HG03442 (cell line): Measurements from ENCODE around the gene MPP7.

ENCODE experiments used
- ATAC-seq: cut with Tn5 transposase; IDR thresholded peaks from one replicate; pipeline ENCODE4 v1.9.1; 2021; ENCODE audit warnings: mild to moderate bottlenecking, moderate library complexity; ENCODE audit not compliant: unreplicated experiment

MPP7 gene

DNA sequence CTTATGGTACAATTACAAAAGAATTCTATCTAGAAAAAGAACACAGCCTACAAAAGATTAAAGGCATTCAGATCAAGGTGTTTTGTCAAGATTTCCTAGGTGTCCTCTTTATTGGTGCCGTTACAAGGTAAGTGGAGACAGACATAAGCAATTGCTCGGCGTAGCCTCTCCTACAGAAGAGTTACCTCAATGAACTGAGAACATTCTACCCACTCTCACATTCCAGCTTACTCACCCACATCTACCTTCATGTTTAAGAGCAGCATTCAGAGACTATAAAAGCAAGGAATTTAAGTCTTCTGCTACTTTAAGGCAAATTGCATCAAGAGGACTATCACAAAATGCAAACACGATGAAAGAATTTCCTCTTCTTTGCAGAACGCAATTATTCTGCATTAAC, 29.5 kb downstream of the MPP7 start:
- no peak for ATAC-seq

DNA sequence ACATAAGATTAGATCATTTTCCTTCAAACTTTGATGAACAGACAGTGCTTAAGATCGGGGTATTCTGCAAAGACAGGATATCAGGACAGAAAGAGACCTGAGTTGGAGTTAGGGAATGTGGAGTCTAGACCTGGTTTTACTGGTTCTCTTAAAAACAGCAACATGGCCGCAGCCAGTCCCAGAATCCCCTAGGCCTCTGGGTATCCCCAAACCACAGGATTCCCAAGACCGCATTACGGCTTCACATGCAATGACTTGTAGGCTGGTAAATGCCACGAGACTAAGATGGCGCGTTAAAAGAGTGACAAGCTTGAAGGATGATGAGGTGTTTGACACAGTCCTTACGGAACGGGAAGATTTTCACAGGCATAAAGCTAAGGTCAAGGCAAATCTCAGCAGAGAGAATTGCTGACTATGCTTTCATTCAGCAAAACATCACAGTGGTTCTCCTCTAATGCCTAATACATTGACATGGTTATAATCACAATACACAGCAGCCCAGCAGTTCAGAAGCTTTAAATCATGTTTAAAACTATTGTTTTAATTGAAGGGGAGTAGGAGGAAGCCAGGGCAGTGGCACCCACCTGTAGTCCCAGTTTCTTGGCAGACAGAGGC, 32.9 kb downstream of the MPP7 start:
- ATAC-seq, result no peak

GRCh38 chr10:28266449-28267224, 36.2 kb downstream of the MPP7 start:
- no peak for ATAC-seq

- ATAC-seq, result no peak
Observed at GRCh38 chr10:28263136-28263857, 39.6 kb downstream of the MPP7 start.

- ATAC-seq, result no peak
Observed at GRCh38 chr10:28256776-28257175, 46.1 kb downstream of the MPP7 start.

DNA sequence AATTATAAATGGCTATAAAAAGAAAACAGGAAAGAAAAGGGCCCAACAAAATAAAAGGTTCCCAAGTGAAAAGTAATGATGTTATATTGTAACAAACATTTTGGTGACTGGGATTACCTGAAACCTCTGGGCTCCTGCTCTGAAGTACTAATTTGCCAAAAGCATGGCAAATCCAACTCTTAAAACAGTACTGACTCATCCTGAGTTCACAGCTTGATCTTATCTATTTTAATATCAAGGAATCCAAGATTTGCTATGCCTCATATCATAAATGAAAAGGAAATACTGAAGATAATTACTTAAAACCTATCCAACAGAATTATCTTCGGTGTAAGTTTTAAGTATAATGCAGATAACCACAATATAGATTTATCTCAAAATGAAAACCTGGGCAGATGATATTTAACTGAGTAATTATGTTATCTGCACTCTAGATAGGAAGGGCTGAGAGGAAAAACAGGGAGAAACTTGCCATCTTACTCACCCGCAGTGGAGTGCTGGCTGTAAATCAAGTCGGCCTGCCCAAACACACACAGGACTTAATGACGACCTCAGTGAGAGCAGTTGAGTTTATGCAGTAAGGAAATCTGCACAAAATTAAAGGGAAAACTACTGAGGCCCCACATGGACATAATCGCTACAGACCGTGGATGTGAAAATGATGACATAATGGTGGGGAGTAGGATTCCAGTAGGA, 48.4 kb downstream of the MPP7 start:
- no peak for ATAC-seq

GRCh38 chr10:28253169-28253785, 49.6 kb downstream of the MPP7 start:
- ATAC-seq, result no peak
